Endothelial cell of umbilical vein (primary cell): ENCODE results near the gene TMEM222. TPM values are rescaled to one million over a fixed set of nuclear protein-coding genes. Genes with fewer than 3 reads are reported as not detected.

Source experiments
- BruUV-seq: library from RNA; stranded (reverse); fragments of 400-500 nt; replicated peaks from 2 replicates; lab custom pipeline; 2021; lab: Mats Ljungman, UMichigan
- CTCF ChIA-PET: fragments of 300-600, 350-600 bp; sonication (Branson Sonifier 250); formaldehyde crosslinking; loops from one replicate; lab custom pipeline; 2021; ENCODE audit warnings: antibody characterized with exemption, inconsistent platforms; lab: Charles Lee
- POLR2A ChIA-PET: fragments of 300-600, 350-600 bp; sonication (Branson Sonifier 250); formaldehyde crosslinking; loops from one replicate; lab custom pipeline; 2021; ENCODE audit warnings: antibody characterized with exemption, inconsistent platforms; lab: Charles Lee
- DNase-seq: peaks from one replicate; pipeline ENCODE4 v3.0.0-alpha.2; 2011; ENCODE audit warnings: low read depth, low spot score
- FAIRE-seq: peaks from 2 replicates; lab custom pipeline; 2011; peaks lifted over from hg19 to GRCh38; lab: Jason Lieb, UNC
- H2AFZ ChIP-seq: 2 replicates; pipeline ENCODE4 v1.6.0; 2012; ENCODE audit warnings: low read depth, low read length, control low read depth, inconsistent platforms
- H3K27ac ChIP-seq: 2 replicates; pipeline ENCODE4 v1.5.1; 2011; ENCODE audit warnings: low read depth, mild to moderate bottlenecking, control low read depth, low read length, moderate library complexity; ENCODE audit not compliant: insufficient read depth
- H3K27me3 ChIP-seq, 2 experiments: 2 replicates each; pipeline versions ENCODE4 v1.6.0 to v1.6.1; 2011; ENCODE audit warnings: low read length in 2 of 2, mixed read lengths in 1 of 2; ENCODE audit not compliant: control insufficient read depth in 2 of 2, insufficient read depth in 2 of 2
- H3K36me3 ChIP-seq, 2 experiments: 2 replicates in 1 of 2; 3 replicates in 1 of 2; pipeline ENCODE4 v1.5.1; 2011; ENCODE audit warnings: low read length in 2 of 2, mild to moderate bottlenecking in 1 of 2, moderate library complexity in 1 of 2; ENCODE audit not compliant: control insufficient read depth in 2 of 2, insufficient read depth in 2 of 2; ENCODE audit errors: extremely low read depth in 1 of 2
- H3K4me1 ChIP-seq: 3 replicates; pipeline ENCODE4 v1.5.1; 2011; ENCODE audit warnings: mild to moderate bottlenecking, low read length; ENCODE audit not compliant: control insufficient read depth, insufficient read depth; ENCODE audit errors: extremely low read depth
- H3K4me2 ChIP-seq: 2 replicates; pipeline ENCODE4 v1.6.1; 2011; ENCODE audit warnings: low read length, control low read depth, mixed read lengths; ENCODE audit not compliant: insufficient read depth
- H3K4me3 ChIP-seq, 3 experiments: fragments of 200-600 bp in 1 of 3; sonication (generic), shearing (Covaris generic) in 1 of 3; replicated peaks in 1 of 3; 2 replicates each; pipeline ENCODE4 v1.5.1; 2011 to 2016; ENCODE audit warnings: control low read depth in 3 of 3, low read length in 3 of 3, mild to moderate bottlenecking in 2 of 3, inconsistent platforms in 1 of 3, low read depth in 1 of 3, moderate library complexity in 1 of 3; ENCODE audit not compliant: insufficient read depth in 1 of 3
- H3K79me2 ChIP-seq: 2 replicates; pipeline ENCODE4 v1.6.0; 2012; ENCODE audit warnings: low read length, inconsistent platforms; ENCODE audit not compliant: control insufficient read depth, insufficient read depth
- H3K9ac ChIP-seq: replicated peaks from 2 replicates; pipeline ENCODE3; 2011; ENCODE audit warnings: low read length, control low read depth; ENCODE audit not compliant: insufficient read depth; ENCODE audit errors: extremely low read depth
- H3K9me1 ChIP-seq: replicated peaks from 3 replicates; pipeline ENCODE4 v1.6.0; 2011; ENCODE audit warnings: mild to moderate bottlenecking, low read length; ENCODE audit not compliant: control insufficient read depth, insufficient read depth; ENCODE audit errors: extremely low read depth
- H3K9me3 ChIP-seq: replicated peaks from 2 replicates; pipeline ENCODE4 v1.5.1; 2012; ENCODE audit warnings: low read length, inconsistent platforms; ENCODE audit not compliant: control insufficient read depth, insufficient read depth
- H4K20me1 ChIP-seq: replicated peaks from 2 replicates; pipeline ENCODE3; 2011; ENCODE audit warnings: mild to moderate bottlenecking, low read length; ENCODE audit not compliant: control insufficient read depth, insufficient read depth; ENCODE audit errors: extremely low read depth
- EZH2 ChIP-seq: IDR thresholded peaks from 2 replicates; pipeline ENCODE4 v1.6.1; 2012; ENCODE audit warnings: borderline replicate concordance, low read depth, mild to moderate bottlenecking, moderate library complexity, low read length, inconsistent platforms; ENCODE audit not compliant: severe bottlenecking
- FOS ChIP-seq: IDR thresholded peaks from 2 replicates; pipeline ENCODE4 v1.6.1; 2011; ENCODE audit warnings: mild to moderate bottlenecking, low read length, moderate library complexity, borderline replicate concordance; ENCODE audit not compliant: insufficient read depth
- GATA2 ChIP-seq: IDR thresholded peaks from 2 replicates; pipeline ENCODE4 v1.7.0; 2011; ENCODE audit warnings: low read depth, mild to moderate bottlenecking, moderate library complexity, mixed read lengths, low read length; ENCODE audit not compliant: insufficient read length, insufficient read depth
- MYC ChIP-seq: IDR thresholded peaks from one replicate; pipeline ENCODE4 v1.6.1; 2011; ENCODE audit warnings: mild to moderate bottlenecking, low read depth, low read length
- POLR2AphosphoS5 ChIP-seq: IDR thresholded peaks from 2 replicates; pipeline ENCODE4 v1.6.1; 2012; ENCODE audit warnings: low read depth, mild to moderate bottlenecking, control low read depth, low read length, moderate library complexity; ENCODE audit not compliant: insufficient read depth
- dilution Hi-C: fragments of 300-500 bp; cut with MboI; formaldehyde crosslinking; loops from one replicate; pipeline ENCODE4 v1.15.0; 2019; ENCODE audit warnings: low sequenced_read_pairs; ENCODE audit not compliant: extremely low pct_ligation_motif_present
- intact Hi-C: fragments of 100-400 bp; cut with micrococcal nuclease; formaldehyde crosslinking; loops from one replicate; pipeline ENCODE4 v1.10.0; 2022
- polyA plus RNA-seq, 4 experiments: library from polyadenylated mRNA; depleted of rRNA in 3 of 4; stranded (reverse) in 3 of 4; unstranded in 1 of 4; fragments of >200 nt; gene quantifications; 2 replicates each; pipeline versions ENCODE4 v1.2.1 to v1.2.3, GENCODE V29; 2011 to 2012; ENCODE audit warnings: missing spikeins in 1 of 4
- total RNA-seq: library from RNA; stranded (reverse); gene quantifications from 2 replicates; pipeline ENCODE4 v1.2.3, GENCODE V29; 2021
- TF ChIP-seq, protein P1 (sequence below), 2 donors: IDR thresholded peaks; 1 replicate in 1 of 2; 2 replicates in 1 of 2; pipeline ENCODE4 v1.5.1; 2011; ENCODE audit warnings: low read length in 2 of 2, mild to moderate bottlenecking in 2 of 2, moderate library complexity in 2 of 2, control low read depth in 1 of 2, inconsistent platforms in 1 of 2, low read depth in 1 of 2; ENCODE audit not compliant: insufficient read depth in 1 of 2; ENCODE audit errors: extremely low read depth in 1 of 2
- TF ChIP-seq, protein P2 (sequence below): IDR thresholded peaks from 2 replicates; pipeline ENCODE4 v1.6.1; 2011; ENCODE audit not compliant: insufficient read depth, insufficient read length

Gene TMEM222
- total and polyA plus RNA-seq, 2 donors (not counting 3 experiments of a cell fraction or from before 2014, with no cell fraction given) = 45.8 to 76.1 TPM

DNA sequence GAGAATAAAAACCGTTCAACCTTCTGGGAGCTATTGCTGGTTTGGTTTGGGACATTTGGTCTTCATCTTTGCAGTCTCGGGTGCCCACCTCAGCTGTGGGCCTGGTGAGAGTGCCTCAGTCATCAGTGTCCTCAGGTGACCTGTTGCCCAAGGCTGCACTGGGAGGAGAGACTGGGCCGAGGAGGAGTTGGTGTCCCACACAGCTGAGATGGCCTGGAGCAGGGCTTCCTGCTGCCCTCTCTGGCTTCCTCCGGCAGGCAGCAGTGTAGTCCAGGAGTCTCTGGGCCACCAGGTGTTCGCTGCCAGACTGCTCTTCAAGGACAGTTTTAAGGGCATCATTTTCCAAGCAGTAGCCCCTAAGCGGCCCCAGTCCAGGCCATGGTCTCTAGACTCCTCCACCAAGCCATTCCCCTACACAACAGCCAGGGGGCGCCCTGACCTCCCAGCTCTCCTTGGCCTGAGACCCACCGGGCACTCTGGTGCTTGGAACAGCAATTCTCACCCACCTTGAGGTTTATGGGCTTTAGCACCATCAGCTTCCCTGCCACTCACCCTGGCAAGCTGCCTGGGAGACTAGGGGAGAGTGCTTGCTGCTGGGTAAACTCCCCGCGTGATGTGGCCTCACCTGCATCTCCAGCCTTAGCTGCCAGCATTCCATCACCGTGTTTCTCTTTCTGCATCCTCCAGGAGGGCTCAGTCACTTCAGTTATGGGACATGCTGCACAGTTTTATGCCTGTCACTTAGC is 10.7 kb downstream of the TMEM222 start:
- Histone ChIP-seq H3K9me3 (no peaks in the 10 kb centered on the region), H2AFZ (no peak overlapping the region), H3K4me1 (no peaks in the 10 kb centered on the region), H4K20me1 (peaks cover 2% of the 10 kb centered on the region), H3K36me3 (peaks cover 5 to 48% of the 10 kb centered on the region in 2 experiments), H3K27me3 (no peaks in the 10 kb centered on the region), H3K4me3 (no peak overlapping the region), H3K27ac (no peak overlapping the region), H3K9ac (no peak overlapping the region), H3K4me2 (no peak overlapping the region), H3K79me2 (peaks cover 17% of the 10 kb centered on the region), H3K9me1 (no peaks in the 10 kb centered on the region)
- peak; percentile 8 for FAIRE-seq
- no peak for TF ChIP-seq MYC
- TF ChIP-seq, protein P1, sequence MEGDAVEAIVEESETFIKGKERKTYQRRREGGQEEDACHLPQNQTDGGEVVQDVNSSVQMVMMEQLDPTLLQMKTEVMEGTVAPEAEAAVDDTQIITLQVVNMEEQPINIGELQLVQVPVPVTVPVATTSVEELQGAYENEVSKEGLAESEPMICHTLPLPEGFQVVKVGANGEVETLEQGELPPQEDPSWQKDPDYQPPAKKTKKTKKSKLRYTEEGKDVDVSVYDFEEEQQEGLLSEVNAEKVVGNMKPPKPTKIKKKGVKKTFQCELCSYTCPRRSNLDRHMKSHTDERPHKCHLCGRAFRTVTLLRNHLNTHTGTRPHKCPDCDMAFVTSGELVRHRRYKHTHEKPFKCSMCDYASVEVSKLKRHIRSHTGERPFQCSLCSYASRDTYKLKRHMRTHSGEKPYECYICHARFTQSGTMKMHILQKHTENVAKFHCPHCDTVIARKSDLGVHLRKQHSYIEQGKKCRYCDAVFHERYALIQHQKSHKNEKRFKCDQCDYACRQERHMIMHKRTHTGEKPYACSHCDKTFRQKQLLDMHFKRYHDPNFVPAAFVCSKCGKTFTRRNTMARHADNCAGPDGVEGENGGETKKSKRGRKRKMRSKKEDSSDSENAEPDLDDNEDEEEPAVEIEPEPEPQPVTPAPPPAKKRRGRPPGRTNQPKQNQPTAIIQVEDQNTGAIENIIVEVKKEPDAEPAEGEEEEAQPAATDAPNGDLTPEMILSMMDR (IDR thresholded peaks at IDR 0.05; ENCODE audit: extremely low read depth in 1 of 2, insufficient read depth in 1 of 2, low read depth in 1 of 2, low read length in 2 of 2) = peak; percentile 84 to 91
- POLR2A ChIA-PET = no interaction called here
- no TSS peak for BruUV-seq
- peak; percentile 12 for DNase-seq
- intact Hi-C loops (loop anchor here (1.0 kb wide), 2 partner anchors 10 to 63 kb away; partner anchors contain the start of gene TMEM222), dilution Hi-C loops (no loop called here)
- CTCF ChIA-PET = interaction anchor here (0.6 to 2.5 kb wide), 29 partner anchors 8 to 307 kb away, joined by 3 to 57 read pairs (median 6); partner anchors contain the start of genes MAP3K6 and SYTL1

DNA sequence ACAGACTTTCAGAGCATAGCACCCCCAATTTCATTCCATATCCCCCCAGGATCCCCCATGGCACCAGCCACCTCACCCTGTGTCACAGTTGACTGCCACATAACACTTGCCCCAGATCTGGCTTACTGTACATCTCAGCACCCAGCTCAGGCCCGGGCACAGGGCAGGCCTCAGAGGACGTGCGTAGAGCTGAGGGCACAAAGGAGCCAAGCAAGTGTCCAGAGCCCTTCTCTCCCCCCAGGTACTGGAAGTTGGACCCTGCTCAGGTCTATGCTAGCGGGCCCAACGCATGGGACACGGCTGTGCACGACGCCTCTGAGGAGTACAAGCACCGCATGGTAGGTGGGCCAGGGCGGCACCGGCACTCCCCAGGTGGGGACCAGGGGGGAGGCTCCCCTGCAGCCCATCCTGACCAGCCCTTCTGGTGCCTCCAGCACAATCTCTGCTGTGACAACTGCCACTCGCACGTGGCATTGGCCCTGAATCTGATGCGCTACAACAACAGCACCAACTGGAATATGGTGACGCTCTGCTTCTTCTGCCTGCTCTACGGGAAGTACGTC is 11.8 kb downstream of the TMEM222 start:
- POLR2A ChIA-PET = no interaction called here
- peaks cover 7% of the 10 kb centered on the region for H3K79me2 ChIP-seq

More for the DNA sequence above, 11.8 kb downstream of the TMEM222 start:
- H4K20me1 ChIP-seq = peaks cover under 1% of the 10 kb centered on the region
- CTCF ChIA-PET = interaction anchor here (0.9 to 2.5 kb wide), 8 partner anchors 10 to 272 kb away, joined by 4 to 57 read pairs (median 11); partner anchors contain the start of gene MAP3K6
- no peak overlapping the region for H2AFZ ChIP-seq
- H3K9me3 ChIP-seq = no peaks in the 10 kb centered on the region
- H3K9me1 ChIP-seq = no peaks in the 10 kb centered on the region
- H3K27me3 ChIP-seq = no peaks in the 10 kb centered on the region
- intact Hi-C loops = no loop called here
- H3K27ac ChIP-seq = no peak overlapping the region
- no peak for DNase-seq
- no peak overlapping the region for H3K4me2 ChIP-seq
- TF ChIP-seq, protein P1 (IDR thresholded peaks at IDR 0.05; ENCODE audit: extremely low read depth in 1 of 2, insufficient read depth in 1 of 2, low read depth in 1 of 2, low read length in 2 of 2) = no peak
- TF ChIP-seq MYC (no peak), GATA2 (no peak), POLR2AphosphoS5 (no peak), FOS (no peak), EZH2 (no peak)
- TF ChIP-seq, protein P2, sequence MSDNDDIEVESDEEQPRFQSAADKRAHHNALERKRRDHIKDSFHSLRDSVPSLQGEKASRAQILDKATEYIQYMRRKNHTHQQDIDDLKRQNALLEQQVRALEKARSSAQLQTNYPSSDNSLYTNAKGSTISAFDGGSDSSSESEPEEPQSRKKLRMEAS = no peak
- H3K4me1 ChIP-seq = no peaks in the 10 kb centered on the region
- no peak overlapping the region for H3K4me3 ChIP-seq
- dilution Hi-C loops = no loop called here
- BruUV-seq = no TSS peak
- peaks cover 5 to 48% of the 10 kb centered on the region in 2 experiments for H3K36me3 ChIP-seq
- H3K9ac ChIP-seq = no peak overlapping the region
- FAIRE-seq = no peak
